GM12891 (cell line): ENCODE data around the gene VAMP4.

Experiments used
- POLR2A ChIP-seq: IDR thresholded peaks from 2 replicates; pipeline ENCODE4 v1.6.1; 2011; ENCODE audit warnings: low read depth, low read length, control low read depth
- POLR2AphosphoS5 ChIP-seq: IDR thresholded peaks from 2 replicates; pipeline ENCODE4 v1.6.1; 2011; ENCODE audit warnings: low read depth, low read length, control low read depth
- SPI1 ChIP-seq: IDR thresholded peaks from 2 replicates; pipeline ENCODE4 v1.6.1; 2011; ENCODE audit warnings: low read depth, low read length, control low read depth

GRCh38 chr1:171711643-171712042 is 30.2 kb downstream of the VAMP4 start:
- no peak for TF ChIP-seq POLR2AphosphoS5
- no peak for TF ChIP-seq SPI1
- TF ChIP-seq POLR2A = no peak
